ENCODE data around the gene PCBD1.
A peak's percentile ranks its signal among the peaks of the same experiment; 100 is the strongest.

The PCBD1 gene

DNA sequence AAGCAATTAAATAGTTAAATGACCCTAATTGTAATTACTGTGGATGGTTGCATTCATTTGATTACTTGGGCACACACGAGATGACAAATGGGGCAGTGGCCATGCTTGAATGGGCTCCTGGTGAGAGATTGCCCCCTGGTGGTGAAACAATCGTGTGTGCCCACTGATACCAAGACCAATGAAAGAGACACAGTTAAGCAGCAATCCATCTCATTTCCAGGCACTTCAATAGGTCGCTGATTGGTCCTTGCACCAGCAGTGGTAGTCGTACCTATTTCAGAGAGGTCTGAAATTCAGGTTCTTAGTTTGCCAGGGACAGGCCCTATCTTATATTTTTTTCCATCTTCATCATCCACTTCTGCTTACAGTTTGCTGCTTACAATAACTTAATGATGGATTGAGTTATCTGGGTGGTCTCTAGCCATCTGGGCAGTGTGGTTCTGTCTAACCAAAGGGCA is 8.3 kb downstream of the PCBD1 start:
- peak; percentile 69 to 78 for DNase-seq (ENCODE audit: low read depth in 1 of 2, low spot score in 1 of 2)
- Histone ChIP-seq H3K27me3 (ENCODE audit: insufficient read depth, poor library complexity, severe bottlenecking) (no peaks in the 10 kb centered on the region), H3K27ac (replicated peaks) (no peak overlapping the region), H3K4me3 (replicated peaks; ENCODE audit: insufficient read depth, low read length) (no peak overlapping the region)
- TF ChIP-seq SPI1 (IDR thresholded peaks at IDR 0.05; ENCODE audit: borderline replicate concordance, low read depth) (no peak), POLR2AphosphoS5 (IDR thresholded peaks at IDR 0.05; ENCODE audit: low read depth) (no peak), GABPA (IDR thresholded peaks at IDR 0.05; ENCODE audit: low read depth) (no peak)
- TF ChIP-seq, protein P1, sequence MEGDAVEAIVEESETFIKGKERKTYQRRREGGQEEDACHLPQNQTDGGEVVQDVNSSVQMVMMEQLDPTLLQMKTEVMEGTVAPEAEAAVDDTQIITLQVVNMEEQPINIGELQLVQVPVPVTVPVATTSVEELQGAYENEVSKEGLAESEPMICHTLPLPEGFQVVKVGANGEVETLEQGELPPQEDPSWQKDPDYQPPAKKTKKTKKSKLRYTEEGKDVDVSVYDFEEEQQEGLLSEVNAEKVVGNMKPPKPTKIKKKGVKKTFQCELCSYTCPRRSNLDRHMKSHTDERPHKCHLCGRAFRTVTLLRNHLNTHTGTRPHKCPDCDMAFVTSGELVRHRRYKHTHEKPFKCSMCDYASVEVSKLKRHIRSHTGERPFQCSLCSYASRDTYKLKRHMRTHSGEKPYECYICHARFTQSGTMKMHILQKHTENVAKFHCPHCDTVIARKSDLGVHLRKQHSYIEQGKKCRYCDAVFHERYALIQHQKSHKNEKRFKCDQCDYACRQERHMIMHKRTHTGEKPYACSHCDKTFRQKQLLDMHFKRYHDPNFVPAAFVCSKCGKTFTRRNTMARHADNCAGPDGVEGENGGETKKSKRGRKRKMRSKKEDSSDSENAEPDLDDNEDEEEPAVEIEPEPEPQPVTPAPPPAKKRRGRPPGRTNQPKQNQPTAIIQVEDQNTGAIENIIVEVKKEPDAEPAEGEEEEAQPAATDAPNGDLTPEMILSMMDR (IDR thresholded peaks at IDR 0.05; ENCODE audit: insufficient read depth, low read length) = peak; percentile 87
- TF ChIP-seq, protein P2, sequence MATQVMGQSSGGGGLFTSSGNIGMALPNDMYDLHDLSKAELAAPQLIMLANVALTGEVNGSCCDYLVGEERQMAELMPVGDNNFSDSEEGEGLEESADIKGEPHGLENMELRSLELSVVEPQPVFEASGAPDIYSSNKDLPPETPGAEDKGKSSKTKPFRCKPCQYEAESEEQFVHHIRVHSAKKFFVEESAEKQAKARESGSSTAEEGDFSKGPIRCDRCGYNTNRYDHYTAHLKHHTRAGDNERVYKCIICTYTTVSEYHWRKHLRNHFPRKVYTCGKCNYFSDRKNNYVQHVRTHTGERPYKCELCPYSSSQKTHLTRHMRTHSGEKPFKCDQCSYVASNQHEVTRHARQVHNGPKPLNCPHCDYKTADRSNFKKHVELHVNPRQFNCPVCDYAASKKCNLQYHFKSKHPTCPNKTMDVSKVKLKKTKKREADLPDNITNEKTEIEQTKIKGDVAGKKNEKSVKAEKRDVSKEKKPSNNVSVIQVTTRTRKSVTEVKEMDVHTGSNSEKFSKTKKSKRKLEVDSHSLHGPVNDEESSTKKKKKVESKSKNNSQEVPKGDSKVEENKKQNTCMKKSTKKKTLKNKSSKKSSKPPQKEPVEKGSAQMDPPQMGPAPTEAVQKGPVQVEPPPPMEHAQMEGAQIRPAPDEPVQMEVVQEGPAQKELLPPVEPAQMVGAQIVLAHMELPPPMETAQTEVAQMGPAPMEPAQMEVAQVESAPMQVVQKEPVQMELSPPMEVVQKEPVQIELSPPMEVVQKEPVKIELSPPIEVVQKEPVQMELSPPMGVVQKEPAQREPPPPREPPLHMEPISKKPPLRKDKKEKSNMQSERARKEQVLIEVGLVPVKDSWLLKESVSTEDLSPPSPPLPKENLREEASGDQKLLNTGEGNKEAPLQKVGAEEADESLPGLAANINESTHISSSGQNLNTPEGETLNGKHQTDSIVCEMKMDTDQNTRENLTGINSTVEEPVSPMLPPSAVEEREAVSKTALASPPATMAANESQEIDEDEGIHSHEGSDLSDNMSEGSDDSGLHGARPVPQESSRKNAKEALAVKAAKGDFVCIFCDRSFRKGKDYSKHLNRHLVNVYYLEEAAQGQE (IDR thresholded peaks at IDR 0.05; ENCODE audit: insufficient replicate concordance, low read depth) = no peak

DNA sequence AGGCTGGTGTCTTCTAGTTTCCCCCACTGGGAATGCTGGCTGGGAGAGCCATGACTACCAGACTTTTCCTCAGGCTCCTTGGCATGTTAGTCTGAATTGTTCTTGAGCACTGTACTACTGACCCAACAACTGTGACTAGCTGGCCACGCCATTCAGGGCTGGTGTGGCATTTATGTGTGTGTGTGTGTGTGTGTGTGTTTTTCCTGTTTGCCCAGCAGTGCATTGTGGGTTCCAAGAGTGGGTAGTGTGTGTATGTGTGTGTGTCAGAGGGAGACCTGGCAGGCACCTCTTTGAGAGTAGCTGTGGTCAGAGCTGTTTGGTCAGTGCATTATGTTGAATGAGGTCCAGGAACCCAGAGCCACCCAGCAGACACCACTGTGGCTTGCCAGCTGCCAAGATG is 9.2 kb downstream of the PCBD1 start:
- Histone ChIP-seq H3K27me3 (ENCODE audit: insufficient read depth, poor library complexity, severe bottlenecking) (no peaks in the 10 kb centered on the region), H3K4me3 (replicated peaks; ENCODE audit: insufficient read depth, low read length) (no peak overlapping the region), H3K27ac (replicated peaks) (no peak overlapping the region)
- DNase-seq (ENCODE audit: low read depth in 1 of 2, low spot score in 1 of 2) = no peak
- no peak for TF ChIP-seq SPI1 (IDR thresholded peaks at IDR 0.05; ENCODE audit: borderline replicate concordance, low read depth)
- TF ChIP-seq, protein P1 (IDR thresholded peaks at IDR 0.05; ENCODE audit: insufficient read depth, low read length) = no peak
- TF ChIP-seq, protein P2 (IDR thresholded peaks at IDR 0.05; ENCODE audit: insufficient replicate concordance, low read depth) = no peak
- TF ChIP-seq POLR2AphosphoS5 (IDR thresholded peaks at IDR 0.05; ENCODE audit: low read depth) = no peak
- TF ChIP-seq GABPA (IDR thresholded peaks at IDR 0.05; ENCODE audit: low read depth) = no peak

DNA sequence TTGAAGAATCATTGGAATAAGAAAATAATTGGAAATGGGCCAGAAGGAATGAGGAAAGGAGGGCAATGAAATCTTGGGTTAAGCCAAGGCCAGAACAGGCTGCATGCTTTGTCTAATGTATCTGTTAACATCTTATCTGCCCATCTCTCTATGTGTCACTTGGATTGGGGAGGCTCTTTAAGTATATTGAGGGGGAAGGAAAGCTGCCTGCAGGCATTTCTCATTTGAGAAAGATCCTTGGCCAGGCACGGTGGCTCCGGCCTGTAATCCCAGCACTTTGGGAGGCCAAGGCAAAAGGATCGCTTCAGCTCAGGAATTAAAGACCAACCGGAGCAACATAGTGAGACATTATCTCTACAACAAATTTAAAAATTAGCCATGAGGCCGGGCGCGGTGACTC is 14.3 kb downstream of the PCBD1 start:
- no peak for DNase-seq (ENCODE audit: low read depth in 1 of 2, low spot score in 1 of 2)
- no peak overlapping the region for H3K27ac ChIP-seq (replicated peaks)
- H3K27me3 ChIP-seq (ENCODE audit: insufficient read depth, poor library complexity, severe bottlenecking) = no peaks in the 10 kb centered on the region
- H3K4me3 ChIP-seq (replicated peaks; ENCODE audit: insufficient read depth, low read length) = no peak overlapping the region
- TF ChIP-seq, protein P2 (IDR thresholded peaks at IDR 0.05; ENCODE audit: insufficient replicate concordance, low read depth) = no peak
- TF ChIP-seq GABPA (IDR thresholded peaks at IDR 0.05; ENCODE audit: low read depth) (no peak), POLR2AphosphoS5 (IDR thresholded peaks at IDR 0.05; ENCODE audit: low read depth) (no peak), SPI1 (IDR thresholded peaks at IDR 0.05; ENCODE audit: borderline replicate concordance, low read depth) (no peak)
- TF ChIP-seq, protein P1 (IDR thresholded peaks at IDR 0.05; ENCODE audit: insufficient read depth, low read length) = no peak
